HEK293T (cell line): ENCODE results near the gene PCDHA1.

Experiments
- CTCF ChIA-PET: fragments of 350-600 bp; formaldehyde crosslinking; extraction: SDS; loops from one replicate; lab custom pipeline; 2021; ENCODE audit warnings: antibody characterized with exemption, inconsistent platforms; lab: Yijun Ruan, JAX
- POLR2A ChIA-PET: fragments of 350-600 bp; formaldehyde crosslinking; extraction: SDS; loops from one replicate; lab custom pipeline; 2020; ENCODE audit warnings: antibody characterized with exemption, inconsistent platforms; lab: Yijun Ruan, JAX
- DNase-seq: peaks from one replicate; pipeline ENCODE4 v3.0.0; 2012; ENCODE audit warnings: mixed read lengths; ENCODE audit errors: extremely low spot score
- ARNT ChIP-seq: fragments of 450-650 bp; IDR thresholded peaks from 2 replicates; pipeline ENCODE4 v1.6.1; 2017; ENCODE audit warnings: mild to moderate bottlenecking
- BHLHE40 ChIP-seq: fragments of 450-650 bp; IDR thresholded peaks from 2 replicates; pipeline ENCODE4 v1.6.1; 2016; ENCODE audit warnings: mild to moderate bottlenecking, moderate library complexity, borderline replicate concordance
- CTBP1 ChIP-seq: fragments of 450-650 bp; IDR thresholded peaks from 2 replicates; pipeline ENCODE4 v1.6.1; 2016; ENCODE audit warnings: borderline replicate concordance
- ELF4 ChIP-seq: fragments of 450-650 bp; IDR thresholded peaks from 2 replicates; pipeline ENCODE4 v1.6.1; 2017; ENCODE audit warnings: antibody characterized with exemption
- FOXA1 ChIP-seq: fragments of 450-650 bp; IDR thresholded peaks from 2 replicates; pipeline ENCODE4 v1.6.1; 2016; ENCODE audit warnings: mild to moderate bottlenecking
- FOXK2 ChIP-seq: fragments of 450-650 bp; IDR thresholded peaks from 2 replicates; pipeline ENCODE4 v1.6.1; 2016; ENCODE audit warnings: mild to moderate bottlenecking
- FOXM1 ChIP-seq: fragments of 450-650 bp; IDR thresholded peaks from 2 replicates; pipeline ENCODE4 v1.6.1; 2017; ENCODE audit warnings: mild to moderate bottlenecking, borderline replicate concordance
- HDGF ChIP-seq: fragments of 450-650 bp; IDR thresholded peaks from 2 replicates; pipeline ENCODE4 v1.6.1; 2017; ENCODE audit warnings: antibody characterized with exemption, borderline replicate concordance
- L3MBTL2 ChIP-seq: fragments of 450-650 bp; conservative IDR thresholded peaks from 2 replicates; pipeline ENCODE4 v1.6.1; 2016; ENCODE audit warnings: mild to moderate bottlenecking
- LEF1 ChIP-seq: fragments of 450-650 bp; IDR thresholded peaks from 2 replicates; pipeline ENCODE4 v1.6.1; 2017; ENCODE audit warnings: mild to moderate bottlenecking, borderline replicate concordance
- NFRKB ChIP-seq: fragments of 450-650 bp; IDR thresholded peaks from 2 replicates; pipeline ENCODE4 v1.6.1; 2016; ENCODE audit warnings: mild to moderate bottlenecking, moderate library complexity
- PKNOX1 ChIP-seq: fragments of 450-650 bp; IDR thresholded peaks from 2 replicates; pipeline ENCODE4 v1.6.1; 2016
- SP1 ChIP-seq: fragments of 450-650 bp; IDR thresholded peaks from 2 replicates; pipeline ENCODE4 v1.6.1; 2017
- SUZ12 ChIP-seq: fragments of 450-650 bp; IDR thresholded peaks from 2 replicates; pipeline ENCODE4 v1.6.1; 2016; ENCODE audit warnings: mild to moderate bottlenecking
- TARDBP ChIP-seq: fragments of 450-650 bp; IDR thresholded peaks from 2 replicates; pipeline ENCODE4 v1.6.1; 2016
- ZNF384 ChIP-seq: fragments of 450-650 bp; IDR thresholded peaks from 2 replicates; pipeline ENCODE4 v1.6.1; 2016

The PCDHA1 gene

DNA sequence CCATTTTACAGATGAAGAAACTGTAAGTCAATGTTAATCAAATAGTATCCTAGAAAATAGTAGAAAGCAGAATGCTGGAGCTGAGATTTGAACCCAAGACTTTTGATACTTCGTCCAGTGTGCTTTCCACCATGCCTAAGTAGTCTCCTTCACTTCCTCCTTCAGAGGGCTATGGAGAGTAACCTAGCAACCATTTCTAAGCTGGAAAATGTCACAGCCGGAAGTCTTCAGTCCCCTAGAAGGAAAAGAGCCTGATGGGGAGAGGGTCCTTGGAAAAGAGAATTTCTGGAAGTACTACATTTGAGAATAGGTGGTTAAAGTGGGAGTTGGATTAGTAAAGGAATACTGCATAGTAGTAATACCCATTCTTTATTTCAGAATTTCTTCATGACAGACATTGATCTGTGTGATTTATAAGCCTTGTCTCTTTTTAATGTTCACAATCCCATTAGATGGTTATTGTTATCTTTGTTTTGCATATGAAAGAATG, 213.0 kb downstream of the PCDHA1 start:
- ChIA-PET CTCF (interaction anchor here (0.8 kb wide), 1 partner anchor 13 kb away, joined by 3 read pairs; no protein-coding TSS in a partner anchor), POLR2A (no interaction called here)
- TF ChIP-seq HDGF (no peak), FOXA1 (no peak), BHLHE40 (no peak), SP1 (no peak), CTBP1 (no peak), TARDBP (no peak), LEF1 (no peak), ARNT (no peak), L3MBTL2 (no peak), NFRKB (no peak), ELF4 (no peak), FOXM1 (no peak), PKNOX1 (no peak), ZNF384 (no peak), SUZ12 (no peak), FOXK2 (no peak)
- no peak for DNase-seq

DNA sequence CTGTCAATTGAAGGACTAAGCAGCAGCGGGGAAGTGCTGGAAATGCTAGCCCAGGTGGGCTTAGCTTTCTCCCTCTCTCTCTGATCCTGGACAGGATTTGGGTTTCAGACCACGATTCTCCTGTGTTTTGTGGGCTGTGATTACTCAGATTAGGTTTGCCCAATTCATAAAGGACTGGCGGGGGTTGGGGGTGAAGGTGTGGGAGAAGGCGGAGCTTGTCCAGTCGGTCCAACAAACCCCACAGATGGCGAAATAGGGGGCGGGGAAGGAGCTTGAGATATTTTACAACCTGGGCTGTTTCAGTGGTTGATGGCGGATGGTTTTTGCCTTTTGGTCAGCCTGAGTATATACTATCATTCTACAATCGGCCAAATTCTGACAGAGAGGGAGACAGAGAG, 215.5 kb downstream of the PCDHA1 start:
- POLR2A ChIA-PET, result interaction anchor here (0.6 to 1.6 kb wide), 3 partner anchors 11 to 334 kb away, joined by 3 to 4 read pairs (median 3); no protein-coding TSS in a partner anchor
- CTCF ChIA-PET, result interaction anchor here (0.5 to 1.3 kb wide), 4 partner anchors 39 to 757 kb away, joined by 4 to 8 read pairs (median 5); no protein-coding TSS in a partner anchor
- DNase-seq, result no peak
- no peak for TF ChIP-seq PKNOX1
- TF ChIP-seq FOXK2, result no peak
- TF ChIP-seq TARDBP, result no peak
- no peak for TF ChIP-seq BHLHE40
- TF ChIP-seq HDGF, result no peak
- TF ChIP-seq CTBP1, result no peak
- TF ChIP-seq ZNF384, result no peak
- no peak for TF ChIP-seq SP1
- TF ChIP-seq LEF1, result no peak
- TF ChIP-seq ELF4, result no peak
- TF ChIP-seq SUZ12, result no peak
- TF ChIP-seq L3MBTL2, result no peak
- no peak for TF ChIP-seq NFRKB
- no peak for TF ChIP-seq FOXA1
- no peak for TF ChIP-seq ARNT
- no peak for TF ChIP-seq FOXM1

DNA sequence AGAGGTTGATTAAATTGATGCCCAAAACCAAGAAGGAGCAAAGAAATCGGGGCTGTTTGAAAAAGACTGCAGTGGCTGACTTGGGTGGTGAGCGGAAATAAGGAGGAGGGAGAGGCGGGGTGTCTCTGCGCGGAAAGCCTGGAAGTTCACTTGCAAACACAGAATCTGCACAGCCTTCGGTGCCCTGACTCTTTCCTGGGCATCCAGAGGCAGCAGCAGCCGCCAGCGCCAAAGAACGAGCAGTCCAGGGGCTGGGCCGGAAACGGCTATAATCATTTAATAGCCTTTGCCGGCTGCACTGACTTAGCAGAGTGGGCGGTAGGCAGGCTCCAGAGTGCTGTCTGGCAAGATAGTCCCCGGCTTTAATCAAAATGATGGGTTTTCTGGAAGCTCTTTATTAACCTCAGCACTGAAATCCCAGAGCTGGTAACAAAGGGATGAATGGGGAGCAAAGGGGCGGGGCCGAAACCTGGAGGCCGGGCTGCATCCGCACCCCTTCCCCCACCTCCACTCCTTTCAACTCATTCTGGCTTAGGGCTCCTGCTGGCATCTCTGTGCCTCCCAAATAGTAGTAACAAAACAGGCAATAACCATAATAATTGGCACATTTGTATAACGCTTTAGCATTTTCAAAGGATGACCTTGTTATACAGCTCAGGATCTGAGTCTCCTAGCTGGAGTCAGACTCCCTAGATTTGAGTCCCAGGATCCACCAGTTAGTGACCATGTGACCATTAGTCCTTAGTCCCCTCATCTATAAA, 216.1 kb downstream of the PCDHA1 start:
- POLR2A ChIA-PET, result interaction anchor here (1.1 to 1.6 kb wide), 2 partner anchors 12 to 13 kb away, joined by 3 to 4 read pairs; no protein-coding TSS in a partner anchor
- DNase-seq, result peak; percentile 17
- TF ChIP-seq PKNOX1, result no peak
- TF ChIP-seq FOXK2, result no peak
- TF ChIP-seq FOXA1, result no peak
- no peak for TF ChIP-seq FOXM1
- TF ChIP-seq TARDBP, result no peak
- no peak for TF ChIP-seq L3MBTL2
- TF ChIP-seq CTBP1, result no peak
- no peak for TF ChIP-seq ELF4
- TF ChIP-seq ARNT, result no peak
- no peak for TF ChIP-seq SUZ12
- TF ChIP-seq NFRKB, result no peak
- no peak for TF ChIP-seq HDGF
- TF ChIP-seq ZNF384, result no peak
- TF ChIP-seq SP1, result no peak
- no peak for TF ChIP-seq BHLHE40
- CTCF ChIA-PET, result interaction anchor here (1.3 to 1.4 kb wide), 2 partner anchors 38 to 133 kb away, joined by 3 to 8 read pairs; no protein-coding TSS in a partner anchor

DNA sequence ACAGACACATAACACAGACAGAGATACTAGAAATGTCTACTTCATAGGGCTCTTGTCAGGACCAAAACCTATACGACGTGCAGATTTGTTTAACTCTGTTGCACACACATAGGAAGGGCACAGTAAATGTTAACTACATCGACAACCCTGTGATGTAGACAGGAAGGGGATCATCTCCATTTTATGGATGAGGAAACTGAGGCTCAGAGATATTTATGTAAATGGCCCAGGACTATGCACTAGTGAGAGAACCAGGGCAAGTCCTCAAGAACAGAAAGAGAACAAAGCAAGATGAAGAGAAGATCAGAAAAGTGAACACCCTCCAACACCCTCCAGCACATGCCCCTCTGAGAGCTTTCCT, 216.6 kb downstream of the PCDHA1 start:
- no peak for DNase-seq
- ChIA-PET CTCF (interaction anchor here (1.4 kb wide), 1 partner anchor 37 kb away, joined by 3 read pairs; no protein-coding TSS in a partner anchor), POLR2A (no interaction called here)
- TF ChIP-seq LEF1, result no peak
- TF ChIP-seq PKNOX1, result no peak
- no peak for TF ChIP-seq SP1
- TF ChIP-seq NFRKB, result no peak
- TF ChIP-seq ARNT, result no peak
- no peak for TF ChIP-seq FOXA1
- TF ChIP-seq SUZ12, result no peak
- no peak for TF ChIP-seq HDGF

DNA sequence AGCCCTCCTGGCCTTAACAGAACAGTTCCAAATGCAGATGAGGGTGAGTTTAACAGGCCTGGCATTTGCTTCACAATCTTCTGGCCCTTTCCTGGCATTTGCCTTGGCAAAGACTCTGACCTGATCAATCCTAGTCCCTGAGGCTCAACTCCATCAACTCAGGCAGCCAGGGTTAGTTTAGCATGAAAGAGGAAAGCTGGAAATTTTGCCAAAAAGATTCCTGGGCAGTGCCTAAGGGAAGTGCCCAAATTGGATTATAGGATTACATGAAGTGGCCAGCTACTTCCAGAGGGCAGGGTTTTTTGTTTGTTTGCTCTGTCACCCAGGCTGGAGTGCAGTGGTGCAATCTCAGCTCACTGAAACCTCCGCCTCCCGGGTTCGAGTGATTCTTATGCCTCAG, 217.1 kb downstream of the PCDHA1 start:
- TF ChIP-seq LEF1, result no peak
- TF ChIP-seq ARNT, result no peak
- no peak for TF ChIP-seq HDGF
- DNase-seq, result no peak
- CTCF ChIA-PET, result interaction anchor here (1.4 kb wide), 1 partner anchor 37 kb away, joined by 3 read pairs; no protein-coding TSS in a partner anchor
- POLR2A ChIA-PET, result no interaction called here
